Measurements from ENCODE around the gene PACC1. TPM values are rescaled to one million over a fixed set of nuclear protein-coding genes. Genes with fewer than 3 reads are reported as not detected.

PACC1 gene
- total RNA-seq, 1 donor from 2014 or later: 18.6 TPM

DNA sequence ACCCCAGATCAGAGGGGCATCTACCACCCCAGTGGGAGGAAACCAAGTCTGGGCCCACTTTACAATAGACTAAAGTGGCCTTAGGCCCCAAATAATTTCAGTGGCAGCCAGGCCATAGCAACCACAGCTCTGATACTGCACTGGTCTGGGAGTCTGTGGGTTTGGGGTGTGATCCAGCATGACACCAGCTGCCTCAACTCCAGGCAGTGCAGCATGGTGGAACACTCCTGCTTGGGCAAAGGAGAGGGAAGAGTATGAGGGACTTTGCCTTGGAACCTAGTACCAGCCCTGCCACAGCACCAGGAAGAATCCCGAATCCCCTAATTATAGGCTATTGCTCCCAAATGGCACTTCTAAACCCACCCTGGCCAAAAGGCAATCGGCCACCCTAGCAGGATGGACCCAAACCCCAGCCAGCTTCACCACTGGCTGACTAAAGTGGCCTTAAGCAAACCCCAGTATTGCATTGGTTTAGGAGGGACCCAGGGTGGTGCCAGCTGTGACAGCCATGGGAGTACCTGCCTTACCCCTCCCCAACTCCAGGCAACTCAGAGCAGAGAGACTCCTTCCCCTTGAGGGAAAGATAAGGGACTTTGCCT, 47.1 kb downstream of the PACC1 start:
- Mint-ChIP-seq H3K36me3 (peaks cover 46% of the 10 kb centered on the region), H3K9me3 (peaks cover 22% of the 10 kb centered on the region), H3K27me3 (ENCODE audit: low read depth) (no peaks in the 10 kb centered on the region), H3K4me3 (no peak overlapping the region), H3K4me1 (no peaks in the 10 kb centered on the region), H3K27ac (no peak overlapping the region)
- TF ChIP-seq, protein P1, sequence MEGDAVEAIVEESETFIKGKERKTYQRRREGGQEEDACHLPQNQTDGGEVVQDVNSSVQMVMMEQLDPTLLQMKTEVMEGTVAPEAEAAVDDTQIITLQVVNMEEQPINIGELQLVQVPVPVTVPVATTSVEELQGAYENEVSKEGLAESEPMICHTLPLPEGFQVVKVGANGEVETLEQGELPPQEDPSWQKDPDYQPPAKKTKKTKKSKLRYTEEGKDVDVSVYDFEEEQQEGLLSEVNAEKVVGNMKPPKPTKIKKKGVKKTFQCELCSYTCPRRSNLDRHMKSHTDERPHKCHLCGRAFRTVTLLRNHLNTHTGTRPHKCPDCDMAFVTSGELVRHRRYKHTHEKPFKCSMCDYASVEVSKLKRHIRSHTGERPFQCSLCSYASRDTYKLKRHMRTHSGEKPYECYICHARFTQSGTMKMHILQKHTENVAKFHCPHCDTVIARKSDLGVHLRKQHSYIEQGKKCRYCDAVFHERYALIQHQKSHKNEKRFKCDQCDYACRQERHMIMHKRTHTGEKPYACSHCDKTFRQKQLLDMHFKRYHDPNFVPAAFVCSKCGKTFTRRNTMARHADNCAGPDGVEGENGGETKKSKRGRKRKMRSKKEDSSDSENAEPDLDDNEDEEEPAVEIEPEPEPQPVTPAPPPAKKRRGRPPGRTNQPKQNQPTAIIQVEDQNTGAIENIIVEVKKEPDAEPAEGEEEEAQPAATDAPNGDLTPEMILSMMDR (IDR thresholded peaks at IDR 0.05; ENCODE audit: unreplicated experiment): no peak
- no peak for DNase-seq (ENCODE audit: low spot score in 2 of 2, unreplicated experiment in 2 of 2)

DNA sequence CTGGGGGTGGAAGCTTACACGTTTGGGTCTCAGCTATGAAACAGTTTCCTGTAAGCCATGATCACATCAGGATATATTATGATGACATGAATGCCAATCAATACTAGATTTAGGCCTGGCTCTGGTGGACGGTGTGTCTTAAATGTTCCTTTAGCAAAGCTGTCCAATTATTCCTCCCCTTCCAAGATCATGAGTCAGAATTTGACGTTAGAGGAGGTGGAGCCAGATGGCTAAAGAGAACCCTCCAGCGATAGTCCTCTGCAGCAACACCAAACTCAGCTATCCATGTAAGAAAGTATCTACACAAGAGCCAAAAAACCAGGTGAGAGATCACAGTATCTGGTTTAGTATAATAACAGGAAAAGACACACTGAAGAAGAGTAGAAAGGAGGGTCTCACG, 47.8 kb downstream of the PACC1 start:
- no peak for DNase-seq (ENCODE audit: low spot score in 2 of 2, unreplicated experiment in 2 of 2)
- Mint-ChIP-seq H3K27me3 (ENCODE audit: low read depth) (no peaks in the 10 kb centered on the region), H3K36me3 (peaks cover 40% of the 10 kb centered on the region), H3K27ac (no peak overlapping the region), H3K4me3 (no peak overlapping the region), H3K9me3 (peaks cover 19% of the 10 kb centered on the region), H3K4me1 (no peaks in the 10 kb centered on the region)
- TF ChIP-seq, protein P1 (IDR thresholded peaks at IDR 0.05; ENCODE audit: unreplicated experiment): no peak

DNA sequence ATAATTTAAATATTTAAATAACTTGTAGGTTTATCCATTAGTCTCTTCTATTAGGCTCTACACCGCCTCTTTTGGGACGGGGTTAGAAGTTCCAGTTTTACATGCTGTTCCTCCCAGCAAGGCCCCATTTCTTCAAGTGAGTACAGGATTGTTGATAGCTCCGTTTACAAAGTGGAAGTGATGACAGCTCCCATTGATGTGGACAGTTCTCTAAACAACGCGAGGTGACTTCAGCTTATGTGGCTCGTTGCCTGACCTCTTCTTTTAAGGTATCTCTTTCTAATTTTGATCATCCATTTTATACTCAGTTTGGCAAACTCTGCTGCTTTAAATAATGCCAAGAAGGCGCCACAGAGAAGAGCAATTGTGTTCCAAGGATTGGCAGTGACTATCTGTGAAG, 49.7 kb downstream of the PACC1 start:
- TF ChIP-seq, protein P1 (IDR thresholded peaks at IDR 0.05; ENCODE audit: unreplicated experiment): no peak
- H3K4me1 Mint-ChIP-seq: no peaks in the 10 kb centered on the region

DNA sequence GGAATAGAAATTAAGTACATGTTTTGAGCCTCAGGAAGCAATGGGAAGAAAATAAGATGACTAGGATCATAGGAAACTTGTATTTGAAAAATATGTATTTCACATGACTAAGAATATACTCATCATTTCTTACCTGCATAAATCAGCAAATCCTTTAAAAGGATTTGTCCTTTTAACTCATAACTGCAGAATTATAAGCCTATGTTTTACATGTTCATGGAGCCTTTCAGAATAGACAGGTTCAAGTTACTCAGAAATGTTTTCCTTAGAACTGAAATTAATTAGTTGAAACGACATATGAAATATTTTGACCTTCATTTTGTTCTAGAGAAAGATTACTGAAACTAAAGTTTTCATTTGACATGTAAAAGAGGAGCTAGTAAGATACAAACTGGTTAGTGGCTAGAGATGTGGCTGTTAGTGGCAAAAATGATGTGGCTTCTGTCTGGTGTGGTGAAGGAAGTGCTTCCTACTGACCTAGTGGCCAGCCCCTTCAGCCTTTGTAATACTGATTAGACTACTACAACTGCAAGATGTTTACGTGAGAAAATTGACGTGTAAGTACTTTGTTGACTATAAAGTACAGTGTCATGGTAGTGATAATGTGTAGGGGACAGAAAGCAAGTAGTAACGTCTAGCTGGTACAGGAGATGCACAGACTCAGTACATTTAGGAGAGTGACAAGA, 54.7 kb downstream of the PACC1 start:
- Mint-ChIP-seq H3K4me1 (no peaks in the 10 kb centered on the region), H3K27ac (no peak overlapping the region), H3K9me3 (no peaks in the 10 kb centered on the region), H3K36me3 (peaks cover 21% of the 10 kb centered on the region), H3K27me3 (ENCODE audit: low read depth) (no peaks in the 10 kb centered on the region), H3K4me3 (no peak overlapping the region)
- TF ChIP-seq, protein P1 (IDR thresholded peaks at IDR 0.05; ENCODE audit: unreplicated experiment): no peak
- no peak for DNase-seq (ENCODE audit: low spot score in 2 of 2, unreplicated experiment in 2 of 2)

More for the DNA sequence above, 49.7 kb downstream of the PACC1 start:
- Mint-ChIP-seq H3K4me3 (no peak overlapping the region), H3K27me3 (ENCODE audit: low read depth) (no peaks in the 10 kb centered on the region), H3K36me3 (peaks cover 35% of the 10 kb centered on the region), H3K27ac (no peak overlapping the region), H3K9me3 (peaks cover 7% of the 10 kb centered on the region)
- DNase-seq (ENCODE audit: low spot score in 2 of 2, unreplicated experiment in 2 of 2): no peak

DNA sequence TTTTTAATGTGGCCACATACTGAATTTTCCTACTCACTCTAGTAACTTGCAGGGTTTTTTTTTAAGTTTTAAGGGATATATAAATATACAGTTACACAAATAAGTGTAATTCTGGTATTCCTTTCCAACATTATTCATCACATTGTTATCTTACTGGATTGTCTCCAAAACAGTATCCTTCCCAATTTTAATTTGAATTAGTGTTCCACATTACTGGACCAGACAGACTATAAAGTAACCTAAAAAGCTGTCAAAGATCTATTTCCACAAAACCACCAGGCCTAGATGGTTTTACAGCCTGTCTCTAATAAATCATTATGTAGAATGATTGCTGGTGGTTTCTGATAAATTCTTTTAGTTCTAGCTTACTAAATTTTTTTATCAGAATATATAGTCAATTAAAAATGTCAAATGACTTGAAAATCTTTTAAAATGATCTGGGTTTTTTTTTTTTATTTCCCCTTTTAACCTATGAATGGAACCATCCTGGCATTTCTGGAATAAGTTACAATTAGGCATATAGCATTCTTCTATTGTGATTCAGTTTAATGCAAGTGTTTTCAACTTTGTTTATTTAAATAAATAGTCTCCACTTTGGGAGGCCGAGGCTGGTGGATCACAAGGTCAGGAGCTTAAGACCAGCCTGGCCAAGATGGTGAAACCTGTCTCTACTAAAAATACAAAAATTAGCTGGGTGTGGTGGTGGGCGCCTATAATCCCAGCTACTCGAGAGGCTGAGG, 59.3 kb downstream of the PACC1 start:
- Mint-ChIP-seq H3K4me3 (no peak overlapping the region), H3K27me3 (ENCODE audit: low read depth) (no peaks in the 10 kb centered on the region), H3K27ac (no peak overlapping the region), H3K9me3 (no peaks in the 10 kb centered on the region), H3K36me3 (peaks cover 23% of the 10 kb centered on the region), H3K4me1 (no peaks in the 10 kb centered on the region)
- no peak for DNase-seq (ENCODE audit: low spot score in 2 of 2, unreplicated experiment in 2 of 2)
- TF ChIP-seq, protein P1 (IDR thresholded peaks at IDR 0.05; ENCODE audit: unreplicated experiment): no peak
